HEK293T (cell line): Measurements from ENCODE around the gene KCNQ5.

Experiments
- CTCF ChIA-PET: fragments of 350-600 bp; formaldehyde crosslinking; extraction: SDS; loops from one replicate; lab custom pipeline; 2021; ENCODE audit warnings: antibody characterized with exemption, inconsistent platforms; lab: Yijun Ruan, JAX
- POLR2A ChIA-PET: fragments of 350-600 bp; formaldehyde crosslinking; extraction: SDS; loops from one replicate; lab custom pipeline; 2020; ENCODE audit warnings: antibody characterized with exemption, inconsistent platforms; lab: Yijun Ruan, JAX
- DNase-seq: peaks from one replicate; pipeline ENCODE4 v3.0.0; 2012; ENCODE audit warnings: mixed read lengths; ENCODE audit errors: extremely low spot score
- ARNT ChIP-seq: fragments of 450-650 bp; IDR thresholded peaks from 2 replicates; pipeline ENCODE4 v1.6.1; 2017; ENCODE audit warnings: mild to moderate bottlenecking
- BHLHE40 ChIP-seq: fragments of 450-650 bp; IDR thresholded peaks from 2 replicates; pipeline ENCODE4 v1.6.1; 2016; ENCODE audit warnings: mild to moderate bottlenecking, moderate library complexity, borderline replicate concordance
- CTBP1 ChIP-seq: fragments of 450-650 bp; IDR thresholded peaks from 2 replicates; pipeline ENCODE4 v1.6.1; 2016; ENCODE audit warnings: borderline replicate concordance
- ELF4 ChIP-seq: fragments of 450-650 bp; IDR thresholded peaks from 2 replicates; pipeline ENCODE4 v1.6.1; 2017; ENCODE audit warnings: antibody characterized with exemption
- FOXA1 ChIP-seq: fragments of 450-650 bp; IDR thresholded peaks from 2 replicates; pipeline ENCODE4 v1.6.1; 2016; ENCODE audit warnings: mild to moderate bottlenecking
- FOXK2 ChIP-seq: fragments of 450-650 bp; IDR thresholded peaks from 2 replicates; pipeline ENCODE4 v1.6.1; 2016; ENCODE audit warnings: mild to moderate bottlenecking
- FOXM1 ChIP-seq: fragments of 450-650 bp; IDR thresholded peaks from 2 replicates; pipeline ENCODE4 v1.6.1; 2017; ENCODE audit warnings: mild to moderate bottlenecking, borderline replicate concordance
- HDGF ChIP-seq: fragments of 450-650 bp; IDR thresholded peaks from 2 replicates; pipeline ENCODE4 v1.6.1; 2017; ENCODE audit warnings: antibody characterized with exemption, borderline replicate concordance
- L3MBTL2 ChIP-seq: fragments of 450-650 bp; conservative IDR thresholded peaks from 2 replicates; pipeline ENCODE4 v1.6.1; 2016; ENCODE audit warnings: mild to moderate bottlenecking
- LEF1 ChIP-seq: fragments of 450-650 bp; IDR thresholded peaks from 2 replicates; pipeline ENCODE4 v1.6.1; 2017; ENCODE audit warnings: mild to moderate bottlenecking, borderline replicate concordance
- NFRKB ChIP-seq: fragments of 450-650 bp; IDR thresholded peaks from 2 replicates; pipeline ENCODE4 v1.6.1; 2016; ENCODE audit warnings: mild to moderate bottlenecking, moderate library complexity
- SP1 ChIP-seq: fragments of 450-650 bp; IDR thresholded peaks from 2 replicates; pipeline ENCODE4 v1.6.1; 2017
- SUZ12 ChIP-seq: fragments of 450-650 bp; IDR thresholded peaks from 2 replicates; pipeline ENCODE4 v1.6.1; 2016; ENCODE audit warnings: mild to moderate bottlenecking
- TARDBP ChIP-seq: fragments of 450-650 bp; IDR thresholded peaks from 2 replicates; pipeline ENCODE4 v1.6.1; 2016
- ZNF384 ChIP-seq: fragments of 450-650 bp; IDR thresholded peaks from 2 replicates; pipeline ENCODE4 v1.6.1; 2016
- TF ChIP-seq, protein P1 (sequence below): fragments of 450-650 bp; IDR thresholded peaks from 2 replicates; pipeline ENCODE4 v1.6.1; 2016

Gene KCNQ5

GRCh38 chr6:73236144-73236750 is 614.4 kb downstream of the KCNQ5 start:
- DNase-seq, result no peak
- no peak for TF ChIP-seq TARDBP
- TF ChIP-seq, protein P1, sequence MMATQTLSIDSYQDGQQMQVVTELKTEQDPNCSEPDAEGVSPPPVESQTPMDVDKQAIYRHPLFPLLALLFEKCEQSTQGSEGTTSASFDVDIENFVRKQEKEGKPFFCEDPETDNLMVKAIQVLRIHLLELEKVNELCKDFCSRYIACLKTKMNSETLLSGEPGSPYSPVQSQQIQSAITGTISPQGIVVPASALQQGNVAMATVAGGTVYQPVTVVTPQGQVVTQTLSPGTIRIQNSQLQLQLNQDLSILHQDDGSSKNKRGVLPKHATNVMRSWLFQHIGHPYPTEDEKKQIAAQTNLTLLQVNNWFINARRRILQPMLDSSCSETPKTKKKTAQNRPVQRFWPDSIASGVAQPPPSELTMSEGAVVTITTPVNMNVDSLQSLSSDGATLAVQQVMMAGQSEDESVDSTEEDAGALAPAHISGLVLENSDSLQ, result no peak
- no peak for TF ChIP-seq L3MBTL2
- TF ChIP-seq NFRKB, result no peak
- no peak for TF ChIP-seq HDGF
- no peak for TF ChIP-seq LEF1
- TF ChIP-seq ELF4, result no peak
- TF ChIP-seq FOXM1, result no peak
- POLR2A ChIA-PET, result interaction anchor here (0.7 kb wide), 1 partner anchor 9 kb away, joined by 3 read pairs; no protein-coding TSS in a partner anchor
- CTCF ChIA-PET, result interaction anchor here (1.1 kb wide), 1 partner anchor 153 kb away, joined by 3 read pairs; no protein-coding TSS in a partner anchor

DNA sequence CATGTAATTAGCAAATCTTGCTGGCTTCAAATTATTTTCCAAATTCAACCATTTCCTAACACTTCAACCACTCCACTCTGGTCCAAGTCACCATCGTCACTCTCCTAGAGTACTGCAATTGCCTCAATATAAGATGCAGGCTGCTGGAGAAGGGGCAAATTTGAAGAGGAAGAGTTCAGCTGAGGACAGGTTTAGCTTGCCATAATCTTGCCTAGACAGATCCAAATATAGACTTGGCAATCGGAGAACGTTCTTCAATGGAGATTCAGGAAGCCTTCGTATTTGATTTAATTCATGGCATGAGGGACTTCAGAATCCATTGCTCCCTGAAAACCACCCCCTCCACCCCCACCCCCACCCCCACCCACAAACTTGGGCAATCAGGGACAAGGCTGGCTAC is 618.9 kb downstream of the KCNQ5 start:
- TF ChIP-seq SP1 (no peak), FOXK2 (no peak), LEF1 (no peak), TARDBP (no peak), FOXM1 (no peak)
- CTCF ChIA-PET, result no interaction called here
- DNase-seq, result no peak
- POLR2A ChIA-PET, result no interaction called here

GRCh38 chr6:73242001-73242400 is 620.1 kb downstream of the KCNQ5 start:
- DNase-seq, result no peak
- TF ChIP-seq TARDBP, result no peak
- TF ChIP-seq CTBP1, result no peak
- TF ChIP-seq SP1, result no peak
- no peak for TF ChIP-seq BHLHE40
- no peak for TF ChIP-seq ARNT
- TF ChIP-seq, protein P1, result no peak
- TF ChIP-seq L3MBTL2, result no peak
- no peak for TF ChIP-seq FOXA1
- no peak for TF ChIP-seq ZNF384
- no peak for TF ChIP-seq ELF4
- TF ChIP-seq LEF1, result no peak
- no peak for TF ChIP-seq FOXK2
- no peak for TF ChIP-seq HDGF
- TF ChIP-seq SUZ12, result no peak
- no peak for TF ChIP-seq FOXM1
- no peak for TF ChIP-seq NFRKB
- ChIA-PET CTCF (no interaction called here), POLR2A (no interaction called here)
